Neuron (in vitro differentiated cells): ENCODE data around the gene TUBG1.
A peak's percentile ranks its signal among the peaks of the same experiment; 100 is the strongest.

Source experiments
- H2AFZ ChIP-seq: one replicate; pipeline ENCODE4 v1.6.1; 2013; ENCODE audit warnings: low read depth, mild to moderate bottlenecking, inconsistent platforms, low read length, moderate library complexity
- H3K27me3 ChIP-seq: one replicate; pipeline ENCODE4 v1.6.1; 2013; ENCODE audit warnings: low read length; ENCODE audit not compliant: insufficient read depth
- H3K36me3 ChIP-seq: one replicate; pipeline ENCODE4 v1.6.1; 2013; ENCODE audit warnings: low read length; ENCODE audit not compliant: insufficient read depth
- H3K4me1 ChIP-seq: one replicate; pipeline ENCODE4 v1.6.1; 2013; ENCODE audit warnings: low read length; ENCODE audit not compliant: insufficient read depth
- H3K4me3 ChIP-seq: 2 replicates; pipeline ENCODE4 v1.5.1; 2013; ENCODE audit warnings: mild to moderate bottlenecking, low read length, moderate library complexity
- H3K9me3 ChIP-seq: one replicate; pipeline ENCODE4 v1.6.1; 2013; ENCODE audit warnings: low read length

Gene TUBG1

DNA sequence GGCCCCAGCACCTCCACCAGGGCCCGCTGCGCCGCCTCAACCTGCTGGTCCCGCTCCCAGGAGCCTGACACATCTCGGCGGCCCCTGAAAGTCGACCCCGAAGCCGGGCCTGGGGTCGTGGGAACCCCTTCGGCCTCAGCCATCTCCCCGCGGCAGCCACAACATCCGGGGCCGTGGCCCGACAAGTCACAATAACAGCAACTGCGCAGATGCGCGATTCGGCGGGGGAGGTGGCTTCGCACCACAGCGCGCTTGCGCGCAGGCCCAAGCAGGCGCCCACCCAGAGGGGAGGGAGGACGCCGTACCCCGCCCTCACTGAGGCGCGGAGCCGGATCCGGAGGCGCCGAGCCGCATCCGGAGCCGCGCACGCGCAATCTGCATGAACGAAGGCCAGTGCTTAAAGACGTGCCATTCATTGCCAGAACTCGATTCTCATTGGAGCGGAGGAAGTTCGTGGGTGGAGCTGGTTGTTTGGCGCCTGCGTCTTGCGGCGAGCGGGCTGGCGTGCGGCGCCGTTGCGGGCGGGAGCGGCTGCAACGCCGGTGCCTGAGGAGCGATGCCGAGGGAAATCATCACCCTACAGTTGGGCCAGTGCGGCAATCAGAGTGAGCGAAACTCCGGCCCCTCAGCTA, at the start of gene TUBG1, which contains the start of gene RETREG3:
TUBG1 (plus strand) TSS at position 502 of the 632 bp plus-strand sequence; CDS start at position 557, 55 bp downstream.
RETREG3 (minus strand) TSS at position 193 of the 632 bp plus-strand sequence; CDS start at position 143, 50 bp downstream.
- no peaks in the 10 kb centered on the region for H3K9me3 ChIP-seq
- peaks cover 24% of the 10 kb centered on the region for H3K36me3 ChIP-seq
- H3K27me3 ChIP-seq, result no peaks in the 10 kb centered on the region
- H3K4me3 ChIP-seq, result peak within 1 kb of the TSS; percentile 90
- H3K4me1 ChIP-seq, result peaks cover 18% of the 10 kb centered on the region
- H2AFZ ChIP-seq, result peak within 1 kb of the TSS; percentile 88

DNA sequence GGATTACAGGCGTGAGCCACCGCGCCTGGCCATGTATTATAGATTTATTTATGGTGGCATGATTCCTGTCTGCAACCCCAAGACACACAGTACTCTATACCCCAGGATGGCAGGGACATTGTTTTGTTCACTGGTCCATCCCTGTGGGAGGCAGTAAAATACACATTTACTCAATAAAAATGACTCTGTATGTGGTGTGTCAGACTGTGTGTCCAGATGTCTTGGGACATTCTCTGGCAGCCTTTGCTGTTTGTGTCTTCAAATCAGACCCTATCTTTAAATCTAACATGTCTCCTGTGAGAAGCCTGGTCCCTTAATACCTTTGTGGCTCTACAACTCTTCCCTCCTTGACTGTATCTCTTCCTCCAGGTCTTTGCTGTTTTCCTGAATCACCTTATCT, 49.2 kb upstream of the TUBG1 start:
- H3K36me3 ChIP-seq, result peaks cover 9% of the 10 kb centered on the region
- no peak overlapping the region for H2AFZ ChIP-seq
- peaks cover 12% of the 10 kb centered on the region for H3K4me1 ChIP-seq
- no peaks in the 10 kb centered on the region for H3K27me3 ChIP-seq
- no peaks in the 10 kb centered on the region for H3K9me3 ChIP-seq
- H3K4me3 ChIP-seq, result no peak overlapping the region

DNA sequence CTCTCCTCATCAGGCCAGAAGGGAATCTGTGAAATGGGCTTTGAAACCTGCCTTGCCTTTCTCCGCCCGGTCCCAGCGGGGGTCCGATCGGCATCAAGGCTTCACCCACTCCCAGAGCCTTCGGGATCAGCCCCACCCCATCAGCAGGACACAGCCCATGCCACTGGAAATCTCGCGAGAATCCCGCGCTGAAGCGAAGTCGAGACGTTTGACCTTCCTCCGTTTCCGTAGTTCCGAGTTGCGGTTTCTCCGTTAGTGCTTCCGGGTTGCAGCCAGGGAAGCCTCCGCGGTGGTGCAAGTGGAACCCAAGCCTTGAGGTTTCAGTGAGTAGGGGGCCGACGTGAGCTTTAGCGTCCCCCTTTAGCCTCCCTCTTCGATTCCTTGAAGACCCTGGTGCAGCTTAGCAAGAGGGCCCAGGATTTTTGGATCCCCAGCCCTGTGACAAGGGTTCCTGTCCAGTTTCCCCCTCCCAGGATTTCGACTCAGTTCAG, 47.5 kb upstream of the TUBG1 start, which contains the start of gene COASY:
COASY (plus strand) TSS at position 252 of the 491 bp plus-strand sequence. CDS start 475 bp downstream, outside the sequence.
- peak within 1 kb of the TSS; percentile 78 for H3K4me3 ChIP-seq
- H3K36me3 ChIP-seq, result peaks cover 19% of the 10 kb centered on the region
- H2AFZ ChIP-seq, result no peak within 1 kb of the TSS
- H3K9me3 ChIP-seq, result no peaks in the 10 kb centered on the region
- peaks cover 19% of the 10 kb centered on the region for H3K4me1 ChIP-seq
- no peaks in the 10 kb centered on the region for H3K27me3 ChIP-seq

DNA sequence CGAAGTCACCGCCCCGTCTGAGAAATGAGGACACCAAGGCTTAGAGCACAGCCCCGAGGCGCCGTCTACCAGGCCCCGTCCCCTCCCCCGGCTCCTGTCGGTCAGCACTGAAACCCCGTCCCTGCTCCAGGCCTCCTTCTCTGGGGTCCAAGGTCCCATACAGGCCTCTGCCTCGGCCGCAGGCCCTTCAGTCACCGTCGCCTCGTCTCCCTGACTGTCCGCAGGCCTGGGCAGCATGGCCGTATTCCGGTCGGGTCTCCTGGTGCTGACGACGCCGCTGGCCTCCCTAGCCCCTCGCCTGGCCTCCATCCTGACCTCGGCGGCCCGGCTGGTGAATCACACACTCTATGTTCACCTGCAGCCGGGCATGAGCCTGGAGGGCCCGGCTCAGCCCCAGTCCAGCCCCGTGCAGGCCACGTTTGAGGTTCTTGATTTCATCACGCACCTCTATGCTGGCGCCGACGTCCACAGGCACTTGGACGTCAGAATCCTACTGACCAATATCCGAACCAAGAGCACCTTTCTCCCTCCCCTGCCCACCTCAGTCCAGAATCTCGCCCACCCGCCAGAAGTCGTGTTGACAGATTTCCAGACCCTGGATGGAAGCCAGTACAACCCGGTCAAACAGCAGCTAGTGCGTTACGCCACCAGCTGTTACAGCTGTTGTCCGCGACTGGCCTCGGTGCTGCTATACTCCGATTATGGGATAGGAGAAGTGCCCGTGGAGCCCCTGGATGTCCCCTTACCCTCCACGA, 46.9 kb upstream of the TUBG1 start:
- H3K36me3 ChIP-seq, result peaks cover 19% of the 10 kb centered on the region
- H3K4me3 ChIP-seq, result peak overlapping the region; percentile 78
- H2AFZ ChIP-seq, result no peak overlapping the region
- no peaks in the 10 kb centered on the region for H3K27me3 ChIP-seq
- H3K4me1 ChIP-seq, result peaks cover 22% of the 10 kb centered on the region
- no peaks in the 10 kb centered on the region for H3K9me3 ChIP-seq

DNA sequence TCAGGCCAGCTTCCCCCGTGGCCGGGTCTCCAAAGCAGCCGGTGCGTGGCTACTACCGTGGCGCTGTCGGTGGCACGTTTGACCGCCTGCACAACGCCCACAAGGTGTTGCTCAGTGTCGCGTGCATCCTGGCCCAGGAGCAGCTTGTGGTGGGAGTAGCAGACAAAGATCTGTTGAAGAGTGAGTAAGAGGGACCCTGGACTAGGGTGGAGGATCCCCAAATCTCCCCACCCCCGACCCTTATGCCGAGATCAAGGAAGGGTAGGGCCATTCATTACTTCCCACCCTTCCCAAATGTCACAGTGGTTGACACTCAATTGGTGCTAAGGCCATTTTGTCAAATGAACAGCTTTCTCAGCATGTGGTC, 46.4 kb upstream of the TUBG1 start:
- H3K4me3 ChIP-seq, result peak overlapping the region; percentile 78
- no peak overlapping the region for H2AFZ ChIP-seq
- H3K9me3 ChIP-seq, result no peaks in the 10 kb centered on the region
- H3K27me3 ChIP-seq, result no peaks in the 10 kb centered on the region
- peaks cover 19% of the 10 kb centered on the region for H3K36me3 ChIP-seq
- peaks cover 26% of the 10 kb centered on the region for H3K4me1 ChIP-seq

DNA sequence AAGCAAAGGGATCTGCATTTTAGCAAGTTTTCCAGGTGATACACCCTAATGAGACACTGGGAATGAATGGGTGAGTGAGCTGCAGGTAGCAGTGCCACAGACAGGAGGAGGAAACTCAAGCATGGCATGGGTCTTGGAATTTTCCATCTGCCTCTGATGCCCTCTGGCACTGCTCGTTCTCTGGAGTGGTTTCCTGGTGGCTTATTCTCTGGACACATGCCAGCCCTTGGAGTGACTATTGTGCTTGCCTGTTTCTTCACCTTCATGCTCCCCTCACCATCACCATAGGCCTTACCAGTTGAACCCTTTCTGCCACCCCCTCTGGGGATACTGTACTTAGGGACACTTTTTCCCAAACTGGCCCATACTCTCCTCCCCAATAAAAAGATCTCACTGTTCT, 45.9 kb upstream of the TUBG1 start:
- Histone ChIP-seq H3K9me3 (no peaks in the 10 kb centered on the region), H3K4me1 (peaks cover 26% of the 10 kb centered on the region), H3K36me3 (peaks cover 21% of the 10 kb centered on the region), H3K4me3 (no peak overlapping the region), H2AFZ (no peak overlapping the region), H3K27me3 (no peaks in the 10 kb centered on the region)

DNA sequence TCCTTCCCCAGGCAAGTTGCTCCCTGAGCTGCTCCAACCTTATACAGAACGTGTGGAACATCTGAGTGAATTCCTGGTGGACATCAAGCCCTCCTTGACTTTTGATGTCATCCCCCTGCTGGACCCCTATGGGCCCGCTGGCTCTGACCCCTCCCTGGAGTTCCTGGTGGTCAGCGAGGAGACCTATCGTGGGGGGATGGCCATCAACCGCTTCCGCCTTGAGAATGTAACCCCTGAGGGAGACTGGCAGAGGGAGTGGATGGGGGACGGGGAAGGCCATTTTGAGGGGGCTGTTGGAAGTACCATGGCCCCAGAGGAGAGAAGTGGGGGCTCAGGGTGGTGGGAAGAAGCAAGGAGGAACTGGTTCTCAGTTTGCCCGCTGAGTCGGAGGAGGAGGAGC, 45.5 kb upstream of the TUBG1 start:
- Histone ChIP-seq H3K36me3 (peaks cover 25% of the 10 kb centered on the region), H2AFZ (no peak overlapping the region)

DNA sequence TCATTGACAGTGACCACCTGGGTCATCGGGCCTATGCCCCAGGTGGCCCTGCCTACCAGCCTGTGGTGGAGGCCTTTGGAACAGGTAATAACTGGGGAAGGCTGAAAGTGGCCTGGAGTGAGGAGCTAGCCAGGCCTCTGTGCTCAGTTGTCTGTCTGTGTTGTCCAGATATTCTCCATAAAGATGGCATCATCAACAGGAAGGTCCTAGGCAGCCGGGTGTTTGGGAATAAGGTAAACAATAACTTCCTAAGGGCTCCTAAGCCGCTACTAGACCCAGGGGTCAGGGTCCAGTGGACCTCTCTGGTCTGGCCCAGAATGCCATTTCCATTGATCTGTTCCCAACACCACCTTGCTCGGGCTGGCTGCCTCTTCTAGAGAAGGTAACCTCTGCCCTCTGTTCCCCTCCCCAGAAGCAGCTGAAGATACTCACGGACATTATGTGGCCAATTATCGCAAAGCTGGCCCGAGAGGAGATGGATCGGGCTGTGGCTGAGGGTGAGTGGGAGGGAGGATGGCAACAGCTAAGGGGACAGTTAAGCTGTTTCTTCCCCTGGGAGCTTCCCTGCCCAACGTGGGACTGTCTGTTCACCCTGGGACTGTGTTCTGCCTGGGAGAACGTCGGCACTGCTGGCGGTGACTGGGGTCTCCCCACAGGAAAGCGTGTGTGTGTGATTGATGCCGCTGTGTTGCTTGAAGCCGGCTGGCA, 44.5 kb upstream of the TUBG1 start:
- Histone ChIP-seq H3K9me3 (no peaks in the 10 kb centered on the region), H3K36me3 (peaks cover 34% of the 10 kb centered on the region), H3K4me1 (peaks cover 26% of the 10 kb centered on the region), H2AFZ (no peak overlapping the region), H3K4me3 (no peak overlapping the region), H3K27me3 (no peaks in the 10 kb centered on the region)

More for the DNA sequence above, 45.5 kb upstream of the TUBG1 start:
- Histone ChIP-seq H3K4me3 (no peak overlapping the region), H3K9me3 (no peaks in the 10 kb centered on the region), H3K27me3 (no peaks in the 10 kb centered on the region), H3K4me1 (peaks cover 26% of the 10 kb centered on the region)

DNA sequence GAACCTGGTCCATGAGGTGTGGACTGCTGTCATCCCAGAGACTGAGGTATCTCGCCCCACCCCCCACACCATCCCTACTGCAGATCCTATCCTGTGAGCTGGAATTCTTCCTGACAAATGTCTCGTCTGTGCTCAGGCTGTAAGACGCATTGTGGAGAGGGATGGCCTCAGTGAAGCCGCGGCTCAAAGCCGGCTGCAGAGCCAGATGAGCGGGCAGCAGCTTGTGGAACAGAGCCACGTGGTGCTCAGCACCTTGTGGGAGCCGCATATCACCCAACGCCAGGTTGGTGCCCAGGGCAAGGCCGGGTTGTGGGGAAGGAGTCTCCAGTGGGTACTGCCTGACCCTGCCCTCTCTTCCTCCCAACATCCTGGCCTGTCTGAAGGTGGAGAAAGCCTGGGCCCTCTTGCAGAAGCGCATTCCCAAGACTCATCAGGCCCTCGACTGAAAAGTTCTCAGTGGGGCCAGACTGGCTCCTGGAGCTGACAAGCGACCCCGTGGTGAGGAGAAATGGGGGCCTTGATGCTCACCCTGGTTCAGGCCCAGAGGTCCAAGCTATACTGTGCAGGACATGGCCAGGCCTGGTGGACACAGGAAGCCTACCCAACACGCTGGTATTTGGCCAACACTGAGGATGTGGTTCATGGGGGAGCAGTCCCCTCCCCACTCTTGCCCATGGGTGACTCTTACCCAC, 43.8 kb upstream of the TUBG1 start:
- H3K9me3 ChIP-seq, result no peaks in the 10 kb centered on the region
- H3K4me3 ChIP-seq, result no peak overlapping the region
- no peak overlapping the region for H2AFZ ChIP-seq
- H3K27me3 ChIP-seq, result no peaks in the 10 kb centered on the region
- peaks cover 38% of the 10 kb centered on the region for H3K36me3 ChIP-seq
- H3K4me1 ChIP-seq, result peaks cover 26% of the 10 kb centered on the region

DNA sequence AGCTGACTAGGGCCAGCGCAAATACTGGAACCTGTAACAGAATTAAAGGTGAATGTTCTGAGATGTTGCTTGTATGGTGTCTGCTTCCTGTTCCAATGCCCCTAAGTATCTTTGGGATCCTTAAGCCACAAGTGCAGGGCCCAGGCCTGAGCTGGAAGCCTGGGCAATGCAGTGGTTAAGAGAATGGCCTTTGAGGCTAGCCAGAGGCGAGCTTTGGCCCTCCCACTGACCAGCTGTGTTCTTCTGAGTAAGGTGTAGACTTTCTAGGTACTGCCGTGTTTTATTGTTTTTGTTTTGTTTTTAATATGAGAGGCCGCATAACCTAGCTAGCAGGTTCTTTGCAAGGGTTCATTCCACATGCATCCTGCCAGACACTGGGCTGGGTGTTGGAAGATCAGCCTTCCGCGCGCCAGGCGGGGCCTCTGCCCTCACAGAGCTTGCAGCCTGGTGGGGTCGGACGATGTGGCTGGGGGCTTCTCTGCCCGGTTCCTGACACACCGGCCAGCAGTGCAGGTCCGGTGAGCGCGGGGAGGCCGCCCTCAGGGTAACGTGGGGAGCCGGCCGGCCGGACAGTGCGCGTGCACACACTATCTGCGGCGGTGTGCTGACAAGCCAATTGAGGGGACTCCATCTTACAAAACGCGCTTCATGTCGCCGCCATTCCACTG, 43.1 kb upstream of the TUBG1 start:
- Histone ChIP-seq H3K4me1 (peaks cover 26% of the 10 kb centered on the region), H2AFZ (peak overlapping the region; percentile 4), H3K4me3 (peak overlapping the region; percentile 62), H3K36me3 (peaks cover 40% of the 10 kb centered on the region), H3K27me3 (no peaks in the 10 kb centered on the region), H3K9me3 (no peaks in the 10 kb centered on the region)

DNA sequence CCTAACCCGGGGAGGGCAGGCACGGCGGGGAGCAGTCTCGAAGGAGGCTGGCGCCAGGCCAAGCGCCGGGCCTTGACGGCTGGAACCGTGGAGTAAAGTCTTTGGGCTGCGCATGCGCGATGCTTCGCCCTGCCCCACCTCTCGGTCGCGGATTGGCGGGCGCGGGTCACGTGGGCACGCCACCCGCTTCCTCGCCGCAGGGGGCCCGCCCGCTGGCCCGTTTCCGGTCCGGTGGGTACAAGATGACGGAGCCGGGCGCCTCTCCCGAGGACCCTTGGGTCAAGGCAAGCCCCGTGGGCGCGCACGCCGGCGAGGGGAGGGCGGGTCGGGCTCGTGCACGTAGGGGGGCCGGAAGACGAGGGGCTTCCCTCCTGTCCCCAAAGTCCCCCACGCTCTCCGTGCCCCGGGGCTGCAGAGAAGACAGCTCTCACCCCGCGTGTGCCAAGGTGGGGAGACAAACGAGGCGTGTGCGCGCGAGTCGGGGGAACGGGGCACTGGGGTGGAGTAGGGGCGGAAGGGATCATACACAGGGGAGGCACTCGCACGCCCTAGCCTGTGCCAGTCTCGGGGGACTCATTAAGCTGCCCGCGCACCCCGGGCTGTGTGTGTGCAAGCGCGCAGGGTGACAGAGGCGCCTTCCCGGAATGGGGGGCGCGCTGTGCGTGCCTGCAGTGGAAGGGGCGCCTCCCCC, 42.5 kb upstream of the TUBG1 start, which contains the start of gene MLX:
MLX (plus strand) TSS at position 218 of the 691 bp plus-strand sequence; CDS start at position 243, 25 bp downstream.
- Histone ChIP-seq H3K4me3 (peak within 1 kb of the TSS; percentile 62), H3K27me3 (no peaks in the 10 kb centered on the region), H3K36me3 (peaks cover 47% of the 10 kb centered on the region), H3K4me1 (peaks cover 26% of the 10 kb centered on the region), H2AFZ (peak within 1 kb of the TSS; percentile 4), H3K9me3 (no peaks in the 10 kb centered on the region)
